Liver (tissue), 2 donors: ENCODE measurements around the gene HFM1.

Experiments
- FOXA1 ChIP-seq: IDR thresholded peaks from 2 replicates; pipeline ENCODE4 v1.6.1; 2016; ENCODE audit warnings: antibody characterized with exemption
- TF ChIP-seq, protein P1 (sequence below): fragments of 150-350 bp; IDR thresholded peaks from 2 replicates; pipeline ENCODE4 v1.5.1; 2017; ENCODE audit warnings: improper control_type of control experiment, low read depth, low read length; ENCODE audit not compliant: missing input control
- TF ChIP-seq, protein P2 (sequence below): IDR thresholded peaks from 2 replicates; pipeline ENCODE4 v1.6.1; 2016; ENCODE audit warnings: antibody characterized with exemption, mild to moderate bottlenecking
- donor health status: healthy.

DNA sequence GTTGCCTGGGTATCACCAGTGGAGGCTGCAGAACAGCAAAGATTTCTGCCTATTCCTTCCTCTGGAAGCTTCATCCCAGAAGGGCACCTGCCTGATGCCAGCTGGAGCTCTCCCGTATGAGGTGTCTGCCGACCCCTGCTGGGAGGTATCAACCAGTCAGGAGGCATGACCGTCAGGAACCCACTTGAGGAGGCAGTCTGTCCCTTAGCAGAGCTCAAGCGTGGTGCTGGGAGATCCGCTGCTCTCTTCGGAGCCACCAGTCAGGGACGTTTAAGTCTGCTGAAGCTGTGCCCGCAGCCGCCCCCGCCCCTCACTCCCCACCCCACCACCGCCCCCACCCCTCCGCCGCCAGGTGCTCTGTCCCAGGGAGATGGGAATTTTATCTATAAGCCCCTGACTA is 23.1 kb upstream of the HFM1 start:
- TF ChIP-seq, protein P1, sequence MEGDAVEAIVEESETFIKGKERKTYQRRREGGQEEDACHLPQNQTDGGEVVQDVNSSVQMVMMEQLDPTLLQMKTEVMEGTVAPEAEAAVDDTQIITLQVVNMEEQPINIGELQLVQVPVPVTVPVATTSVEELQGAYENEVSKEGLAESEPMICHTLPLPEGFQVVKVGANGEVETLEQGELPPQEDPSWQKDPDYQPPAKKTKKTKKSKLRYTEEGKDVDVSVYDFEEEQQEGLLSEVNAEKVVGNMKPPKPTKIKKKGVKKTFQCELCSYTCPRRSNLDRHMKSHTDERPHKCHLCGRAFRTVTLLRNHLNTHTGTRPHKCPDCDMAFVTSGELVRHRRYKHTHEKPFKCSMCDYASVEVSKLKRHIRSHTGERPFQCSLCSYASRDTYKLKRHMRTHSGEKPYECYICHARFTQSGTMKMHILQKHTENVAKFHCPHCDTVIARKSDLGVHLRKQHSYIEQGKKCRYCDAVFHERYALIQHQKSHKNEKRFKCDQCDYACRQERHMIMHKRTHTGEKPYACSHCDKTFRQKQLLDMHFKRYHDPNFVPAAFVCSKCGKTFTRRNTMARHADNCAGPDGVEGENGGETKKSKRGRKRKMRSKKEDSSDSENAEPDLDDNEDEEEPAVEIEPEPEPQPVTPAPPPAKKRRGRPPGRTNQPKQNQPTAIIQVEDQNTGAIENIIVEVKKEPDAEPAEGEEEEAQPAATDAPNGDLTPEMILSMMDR: no peak
- TF ChIP-seq, protein P2, sequence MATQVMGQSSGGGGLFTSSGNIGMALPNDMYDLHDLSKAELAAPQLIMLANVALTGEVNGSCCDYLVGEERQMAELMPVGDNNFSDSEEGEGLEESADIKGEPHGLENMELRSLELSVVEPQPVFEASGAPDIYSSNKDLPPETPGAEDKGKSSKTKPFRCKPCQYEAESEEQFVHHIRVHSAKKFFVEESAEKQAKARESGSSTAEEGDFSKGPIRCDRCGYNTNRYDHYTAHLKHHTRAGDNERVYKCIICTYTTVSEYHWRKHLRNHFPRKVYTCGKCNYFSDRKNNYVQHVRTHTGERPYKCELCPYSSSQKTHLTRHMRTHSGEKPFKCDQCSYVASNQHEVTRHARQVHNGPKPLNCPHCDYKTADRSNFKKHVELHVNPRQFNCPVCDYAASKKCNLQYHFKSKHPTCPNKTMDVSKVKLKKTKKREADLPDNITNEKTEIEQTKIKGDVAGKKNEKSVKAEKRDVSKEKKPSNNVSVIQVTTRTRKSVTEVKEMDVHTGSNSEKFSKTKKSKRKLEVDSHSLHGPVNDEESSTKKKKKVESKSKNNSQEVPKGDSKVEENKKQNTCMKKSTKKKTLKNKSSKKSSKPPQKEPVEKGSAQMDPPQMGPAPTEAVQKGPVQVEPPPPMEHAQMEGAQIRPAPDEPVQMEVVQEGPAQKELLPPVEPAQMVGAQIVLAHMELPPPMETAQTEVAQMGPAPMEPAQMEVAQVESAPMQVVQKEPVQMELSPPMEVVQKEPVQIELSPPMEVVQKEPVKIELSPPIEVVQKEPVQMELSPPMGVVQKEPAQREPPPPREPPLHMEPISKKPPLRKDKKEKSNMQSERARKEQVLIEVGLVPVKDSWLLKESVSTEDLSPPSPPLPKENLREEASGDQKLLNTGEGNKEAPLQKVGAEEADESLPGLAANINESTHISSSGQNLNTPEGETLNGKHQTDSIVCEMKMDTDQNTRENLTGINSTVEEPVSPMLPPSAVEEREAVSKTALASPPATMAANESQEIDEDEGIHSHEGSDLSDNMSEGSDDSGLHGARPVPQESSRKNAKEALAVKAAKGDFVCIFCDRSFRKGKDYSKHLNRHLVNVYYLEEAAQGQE: no peak
- no peak for TF ChIP-seq FOXA1
